Measurements from ENCODE around the gene INSL3.
A peak's percentile ranks its signal among the peaks of the same experiment; 100 is the strongest.

INSL3 gene, protein sequence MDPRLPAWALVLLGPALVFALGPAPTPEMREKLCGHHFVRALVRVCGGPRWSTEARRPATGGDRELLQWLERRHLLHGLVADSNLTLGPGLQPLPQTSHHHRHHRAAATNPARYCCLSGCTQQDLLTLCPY

DNA sequence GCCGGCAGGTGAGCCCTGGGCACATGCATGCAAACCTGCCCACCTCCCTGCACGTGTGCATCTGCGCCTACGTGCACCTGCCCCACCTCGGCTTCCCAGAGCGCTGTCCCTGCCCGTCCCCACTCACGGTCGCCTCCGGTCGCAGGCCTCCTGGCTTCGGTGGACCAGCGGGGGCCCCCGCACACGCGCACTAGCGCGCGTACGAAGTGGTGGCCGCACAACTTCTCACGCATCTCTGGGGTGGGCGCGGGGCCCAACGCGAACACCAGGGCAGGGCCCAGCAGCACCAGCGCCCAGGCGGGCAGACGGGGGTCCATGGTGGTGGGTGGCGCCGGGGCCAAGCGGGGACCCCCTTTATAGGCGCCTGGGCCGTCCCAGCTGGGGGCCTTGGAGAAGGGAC, at the start of gene INSL3:
TSS of gene INSL3 (minus strand) at position 330 of the 400 bp plus-strand sequence. CDS start at position 317, 13 bp downstream.
- no peak for DNase-seq

DNA sequence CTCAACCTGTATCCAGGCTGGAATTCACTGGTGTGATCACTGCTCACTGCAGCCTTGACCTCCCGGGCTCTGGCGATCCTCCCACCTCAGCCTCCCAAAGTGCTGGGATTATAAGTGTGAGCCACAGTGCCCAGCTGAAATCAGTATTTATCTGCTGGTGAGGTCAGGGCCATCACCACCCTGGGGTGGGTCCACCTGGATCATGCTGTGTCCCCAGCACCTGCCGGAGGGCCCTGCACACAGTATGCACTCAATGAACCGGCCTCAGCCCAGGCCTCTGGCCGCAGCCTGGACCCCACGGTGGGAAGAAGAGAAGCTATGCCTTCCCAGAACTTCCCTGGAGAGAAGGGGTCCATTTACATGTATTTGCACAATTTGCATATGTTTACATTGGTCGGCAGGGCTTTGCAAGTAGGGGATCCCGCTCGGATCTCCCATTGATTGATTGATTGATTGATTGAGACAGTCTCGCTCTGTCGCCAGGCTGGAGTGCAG, 47.8 kb upstream of the INSL3 start:
- DNase-seq: no peak

DNA sequence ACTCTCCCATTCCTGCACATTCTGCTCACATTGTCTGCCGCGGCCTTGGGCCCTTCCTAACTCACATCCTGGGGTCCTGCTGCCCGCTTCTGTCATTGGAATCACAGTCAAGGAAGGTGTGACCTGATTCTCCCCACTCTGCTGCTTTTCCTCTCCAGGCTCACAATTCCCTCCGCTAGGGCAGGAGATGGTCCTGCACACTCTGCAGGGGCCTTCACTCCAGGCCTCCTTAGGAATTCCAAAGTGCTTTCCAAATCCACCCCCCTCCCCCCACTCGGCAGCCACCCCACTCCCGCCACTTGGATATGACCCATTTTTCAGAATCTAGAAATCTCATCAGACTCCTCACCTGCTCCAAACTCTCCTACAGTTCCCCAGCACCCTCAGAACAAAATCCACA, 47.4 kb upstream of the INSL3 start:
- DNase-seq: no peak

DNA sequence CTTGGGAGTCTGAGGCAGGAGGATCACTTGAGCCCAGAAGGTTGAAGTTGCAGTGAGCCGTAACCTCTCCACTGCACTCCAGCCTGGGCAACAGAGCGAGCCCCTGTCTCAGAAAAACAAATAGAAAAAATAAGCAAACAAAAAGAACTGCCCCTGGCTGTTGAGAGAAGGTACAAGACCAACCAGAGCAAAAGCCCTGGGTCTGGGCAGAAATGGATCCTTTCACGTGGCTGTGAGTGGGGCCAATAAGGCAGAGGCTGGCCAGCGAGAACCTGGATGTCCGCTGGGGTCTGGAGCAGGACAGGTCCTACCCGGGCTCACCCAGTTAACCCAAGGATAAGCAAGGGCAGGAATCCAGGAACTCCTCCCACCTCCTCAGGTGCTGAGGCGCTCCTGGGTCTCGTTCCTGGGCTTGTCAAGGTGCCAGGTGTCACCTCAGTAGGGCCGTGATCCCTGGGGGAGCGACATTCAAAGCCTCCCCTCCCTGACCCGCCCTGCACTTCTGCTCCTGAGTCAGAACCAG, 45.7 kb upstream of the INSL3 start:
- peak; percentile 43 for DNase-seq

DNA sequence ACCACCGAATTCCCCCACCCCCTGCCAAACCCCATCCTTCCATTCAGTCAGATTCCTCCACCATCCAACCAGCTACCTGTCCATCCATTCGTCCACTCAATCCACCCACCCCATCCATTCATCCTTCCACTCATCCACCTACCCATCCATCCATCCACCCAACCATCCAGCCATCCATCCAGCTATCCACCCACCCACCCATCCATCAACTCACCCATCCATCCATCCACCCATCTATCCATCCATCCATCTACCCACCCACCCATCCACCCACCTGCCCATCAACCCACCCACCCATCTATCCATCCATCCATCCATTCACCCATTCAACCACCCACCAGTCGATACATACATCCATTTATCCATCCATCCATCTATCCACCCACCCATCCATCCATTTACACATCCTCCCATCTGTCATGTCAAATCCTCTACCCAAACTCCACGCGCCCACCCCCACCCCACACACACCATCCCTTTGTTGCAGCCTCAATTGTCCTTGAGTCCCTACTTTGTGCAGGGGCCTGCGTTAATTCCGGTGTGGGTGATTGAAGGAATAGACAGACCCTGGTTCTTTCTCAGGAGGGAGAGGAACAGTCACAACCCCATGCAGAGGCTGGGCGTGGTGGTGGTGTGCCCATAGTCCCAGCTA, 45.1 kb upstream of the INSL3 start:
- DNase-seq: no peak

DNA sequence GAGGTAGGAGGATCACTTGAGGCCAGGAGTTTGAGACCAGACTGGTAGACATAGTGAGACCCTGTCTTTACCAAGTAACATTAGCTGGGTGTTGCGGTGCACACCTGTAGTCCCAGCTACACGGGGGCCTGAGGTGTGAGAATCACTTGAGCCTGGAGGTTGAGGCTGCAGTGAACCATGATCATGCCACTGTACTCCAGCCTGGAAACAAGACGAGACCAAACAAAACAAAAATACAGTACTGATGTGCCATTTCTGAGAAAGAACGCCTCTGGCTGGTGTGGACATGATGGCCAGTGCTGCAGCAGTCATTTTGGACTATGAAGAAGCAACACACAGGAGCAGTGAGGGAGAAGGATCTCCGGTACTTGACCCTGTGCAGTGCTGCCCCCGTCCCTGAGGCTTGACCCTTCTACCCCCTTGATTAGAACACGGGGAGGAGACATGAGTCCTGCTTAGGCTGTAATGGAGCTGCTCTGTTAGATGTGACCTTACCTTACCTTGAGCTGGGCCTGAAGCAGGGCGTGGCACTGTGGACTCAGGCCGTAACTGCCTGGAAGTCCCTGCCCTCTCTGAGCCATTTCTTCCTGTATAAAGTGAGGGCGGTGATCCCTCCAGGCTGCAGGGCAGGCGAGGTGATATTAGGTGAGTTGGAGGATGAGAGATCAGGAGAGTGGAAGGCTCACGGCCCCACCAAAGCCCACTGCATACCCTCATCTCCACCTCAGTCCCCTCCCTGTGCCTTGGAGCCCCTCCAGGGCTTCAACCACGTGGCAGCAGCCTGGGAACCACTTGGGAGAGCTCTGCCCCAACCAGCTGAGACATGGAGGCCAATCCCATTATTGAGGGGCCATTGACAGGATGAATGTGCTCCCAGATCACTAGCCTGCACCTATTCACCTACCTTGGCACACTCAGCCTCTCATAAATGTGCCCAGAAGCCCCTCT, 44.3 kb upstream of the INSL3 start:
- no peak for DNase-seq

DNA sequence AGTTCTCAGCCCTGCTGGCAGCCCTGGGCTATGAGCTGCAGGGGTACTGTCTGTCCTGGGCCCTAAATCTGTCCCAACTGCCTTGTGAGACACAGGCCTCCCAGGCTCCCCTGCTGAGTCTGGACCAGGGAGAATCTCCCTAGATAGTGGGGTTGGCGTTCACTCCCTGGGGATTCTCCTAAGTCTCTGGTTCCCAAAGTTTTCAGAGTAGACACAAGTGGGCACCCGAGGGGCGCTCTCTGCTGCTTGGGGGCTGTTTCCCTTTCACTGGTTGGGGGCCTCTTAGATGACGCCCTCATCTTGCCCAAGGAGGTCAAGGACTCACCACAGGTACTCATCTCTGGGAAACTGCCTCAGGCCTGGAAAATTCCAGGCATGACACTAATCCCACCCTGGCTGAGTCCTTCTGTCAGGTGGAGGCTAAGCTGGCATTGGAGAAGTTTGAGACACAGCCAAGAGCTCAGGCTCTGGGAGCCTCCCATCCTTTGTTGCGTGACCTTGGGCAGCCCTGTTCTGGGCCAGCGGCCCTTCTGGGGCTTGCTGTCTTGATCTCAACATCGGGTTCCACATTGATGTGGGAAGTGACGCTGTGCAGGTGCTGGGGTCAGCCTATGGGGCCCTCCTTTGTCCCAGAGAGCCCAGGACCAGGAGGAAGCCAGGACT, 42.3 kb upstream of the INSL3 start:
- DNase-seq: no peak

DNA sequence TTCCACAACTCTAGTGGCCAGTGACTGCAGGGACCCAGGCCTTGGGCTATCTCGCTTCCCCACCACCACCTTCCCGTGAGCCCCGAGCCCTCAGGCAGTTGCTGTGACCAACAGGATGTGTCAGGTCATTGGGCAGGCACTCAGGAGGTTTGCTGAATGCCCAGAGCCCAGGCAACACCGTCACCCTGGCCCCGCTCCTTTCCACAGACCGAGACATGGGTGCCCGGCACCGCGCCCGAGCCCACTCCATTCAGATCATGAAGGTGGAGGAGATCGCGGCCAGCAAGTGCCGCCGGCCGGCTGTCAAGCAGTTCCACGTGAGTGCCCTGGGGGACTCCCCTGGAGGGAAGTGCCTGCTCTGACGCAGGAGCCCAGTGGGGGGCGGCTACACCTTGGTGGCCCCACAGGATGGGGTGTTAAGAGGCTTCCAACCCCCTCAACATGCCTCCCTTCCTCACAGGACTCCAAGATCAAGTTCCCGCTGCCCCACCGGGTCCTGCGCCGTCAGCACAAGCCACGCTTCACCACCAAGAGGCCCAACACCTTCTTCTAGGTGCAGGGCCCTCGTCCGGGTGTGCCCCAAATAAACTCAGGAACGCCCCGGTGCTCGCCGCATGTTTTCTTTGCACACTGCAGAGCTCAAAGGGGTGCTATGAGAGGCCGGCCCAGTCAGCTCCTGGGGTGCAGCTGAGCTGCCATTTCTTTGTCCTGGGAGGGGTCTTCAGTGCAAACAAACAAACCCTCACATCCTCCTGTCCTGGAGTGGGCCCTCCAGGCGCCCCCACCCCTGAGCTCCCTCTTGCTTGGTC, 41.6 kb upstream of the INSL3 start:
- no peak for DNase-seq

DNA sequence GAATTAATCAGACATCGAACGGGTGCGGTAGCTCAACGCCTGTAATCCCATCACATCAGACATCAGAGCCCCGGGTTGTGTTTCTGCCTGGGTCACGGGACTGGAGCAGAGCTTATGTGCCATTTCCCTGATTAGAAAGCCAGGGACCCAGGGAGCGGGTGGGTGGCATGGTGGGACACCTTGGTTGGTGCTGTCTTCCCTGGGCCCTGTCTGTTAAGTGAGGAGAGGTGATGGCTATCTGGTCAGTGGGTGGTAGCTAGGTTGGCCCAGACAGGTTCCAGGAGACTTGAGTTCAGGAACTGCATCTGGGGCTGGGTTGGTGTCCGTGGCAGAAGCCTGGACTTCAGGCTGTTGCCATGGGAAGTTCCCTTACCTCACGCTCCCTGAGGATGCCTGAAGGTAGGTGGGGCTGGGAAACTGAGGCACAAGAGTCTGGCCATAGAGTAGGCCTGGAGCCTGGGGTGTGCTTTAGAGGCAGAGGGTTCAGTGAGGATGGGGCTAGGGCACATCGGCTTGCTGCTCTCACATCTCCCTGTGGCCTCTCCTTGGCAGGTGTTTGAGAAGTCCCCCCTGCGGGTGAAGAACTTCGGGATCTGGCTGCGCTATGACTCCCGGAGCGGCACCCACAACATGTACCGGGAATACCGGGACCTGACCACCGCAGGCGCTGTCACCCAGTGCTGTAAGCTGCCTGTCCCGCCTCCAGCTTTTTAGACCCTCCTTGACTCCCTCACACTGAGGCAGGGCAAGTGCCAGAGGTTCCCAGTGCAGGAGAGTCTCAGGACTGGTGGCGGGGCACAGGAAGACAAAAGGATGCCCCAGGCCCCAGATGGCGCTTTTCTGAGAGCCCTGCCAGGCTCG, 40.5 kb upstream of the INSL3 start:
- DNase-seq: no peak

DNA sequence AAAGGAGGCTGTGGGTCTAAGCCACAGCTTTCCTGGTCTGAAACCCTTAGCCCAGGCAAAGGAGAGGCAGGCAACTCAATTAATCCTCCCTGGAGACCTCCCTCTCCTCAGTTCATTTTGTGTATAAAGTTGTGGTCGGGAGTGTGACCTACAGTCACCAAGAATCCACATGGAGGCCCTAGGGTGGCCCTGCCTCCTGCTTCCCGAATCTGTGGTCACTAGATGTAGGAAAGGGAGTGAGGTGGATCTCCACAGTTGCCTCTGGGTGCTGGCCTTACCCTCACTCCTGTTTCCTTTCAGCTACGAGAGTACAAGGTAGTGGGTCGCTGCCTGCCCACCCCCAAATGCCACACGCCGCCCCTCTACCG, 39.7 kb upstream of the INSL3 start:
- DNase-seq: no peak

DNA sequence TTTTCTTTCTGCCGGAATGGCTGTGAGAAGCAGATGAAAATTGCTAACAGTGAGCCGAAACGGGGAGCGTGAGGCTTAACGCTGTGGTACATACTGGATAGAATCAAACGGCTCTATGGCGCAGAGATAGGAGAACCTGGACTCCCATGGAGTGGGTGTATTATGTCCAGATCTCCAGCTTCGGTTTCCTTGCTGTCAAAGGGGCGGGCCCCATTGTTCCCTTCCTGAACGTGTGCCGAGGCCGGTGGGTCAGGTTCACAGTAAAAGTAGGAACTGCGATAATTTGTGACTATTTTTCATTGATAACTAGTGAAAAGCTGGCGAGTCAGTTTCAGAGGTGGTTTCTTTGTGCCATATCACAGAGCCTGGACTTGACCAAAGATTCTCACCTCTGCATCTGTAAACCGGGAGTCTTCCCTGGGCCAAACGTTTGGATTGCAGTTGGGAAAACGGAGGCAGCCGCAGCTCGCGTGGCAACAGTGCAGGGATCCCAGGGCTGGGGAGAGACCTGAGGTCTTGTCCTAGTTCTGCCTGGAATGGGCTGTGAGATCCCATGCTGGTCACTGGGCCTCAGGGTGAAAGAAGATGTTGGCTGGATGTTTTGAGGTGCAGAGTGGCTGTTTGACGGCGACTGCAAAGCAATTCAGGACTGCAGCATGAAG, 39.1 kb upstream of the INSL3 start:
- no peak for DNase-seq

DNA sequence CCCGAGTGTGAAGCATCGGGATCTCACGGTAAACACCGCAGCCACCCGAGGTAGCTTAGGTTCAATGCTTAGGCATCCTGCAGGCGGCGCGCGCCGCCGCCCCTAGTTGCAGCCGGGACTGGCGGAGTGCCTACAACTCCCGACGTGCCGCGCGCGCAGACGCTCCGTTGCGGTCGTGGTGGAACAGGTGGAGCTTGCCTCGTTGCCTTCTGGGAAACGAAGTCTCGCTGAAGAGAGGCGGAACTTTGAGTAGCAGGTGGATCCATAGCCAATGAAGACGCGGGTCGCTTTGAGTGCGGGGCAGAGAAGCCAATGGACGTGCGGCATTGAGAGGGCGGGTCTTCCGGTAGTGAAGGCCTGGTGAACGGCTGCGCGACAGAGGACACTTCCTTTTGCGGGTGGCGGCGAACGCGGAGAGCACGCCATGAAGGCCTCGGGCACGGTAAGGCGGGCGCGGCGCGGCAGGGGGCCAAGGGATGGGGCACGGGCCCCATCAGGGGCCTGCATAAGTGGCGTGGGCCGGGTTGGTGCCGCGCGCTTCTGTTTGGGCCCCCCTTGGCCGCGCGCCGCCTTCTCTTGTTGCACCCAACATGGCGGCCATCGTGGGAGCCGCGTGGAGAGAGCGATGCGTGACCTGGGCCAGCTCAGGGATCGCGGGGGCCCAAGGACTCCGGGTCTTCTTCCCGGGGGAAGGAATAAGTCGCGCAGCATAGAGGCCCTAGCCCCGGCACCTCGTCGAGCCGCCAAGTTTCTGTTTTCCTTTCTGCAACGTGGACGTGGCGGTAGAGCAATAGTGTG, 38.4 kb upstream of the INSL3 start, which contains the start of gene RPL18A:
TSS of gene RPL18A (plus strand) at position 378 of the 798 bp plus-strand sequence. CDS start at position 425, 47 bp downstream.
- peak; percentile 99 for DNase-seq

DNA sequence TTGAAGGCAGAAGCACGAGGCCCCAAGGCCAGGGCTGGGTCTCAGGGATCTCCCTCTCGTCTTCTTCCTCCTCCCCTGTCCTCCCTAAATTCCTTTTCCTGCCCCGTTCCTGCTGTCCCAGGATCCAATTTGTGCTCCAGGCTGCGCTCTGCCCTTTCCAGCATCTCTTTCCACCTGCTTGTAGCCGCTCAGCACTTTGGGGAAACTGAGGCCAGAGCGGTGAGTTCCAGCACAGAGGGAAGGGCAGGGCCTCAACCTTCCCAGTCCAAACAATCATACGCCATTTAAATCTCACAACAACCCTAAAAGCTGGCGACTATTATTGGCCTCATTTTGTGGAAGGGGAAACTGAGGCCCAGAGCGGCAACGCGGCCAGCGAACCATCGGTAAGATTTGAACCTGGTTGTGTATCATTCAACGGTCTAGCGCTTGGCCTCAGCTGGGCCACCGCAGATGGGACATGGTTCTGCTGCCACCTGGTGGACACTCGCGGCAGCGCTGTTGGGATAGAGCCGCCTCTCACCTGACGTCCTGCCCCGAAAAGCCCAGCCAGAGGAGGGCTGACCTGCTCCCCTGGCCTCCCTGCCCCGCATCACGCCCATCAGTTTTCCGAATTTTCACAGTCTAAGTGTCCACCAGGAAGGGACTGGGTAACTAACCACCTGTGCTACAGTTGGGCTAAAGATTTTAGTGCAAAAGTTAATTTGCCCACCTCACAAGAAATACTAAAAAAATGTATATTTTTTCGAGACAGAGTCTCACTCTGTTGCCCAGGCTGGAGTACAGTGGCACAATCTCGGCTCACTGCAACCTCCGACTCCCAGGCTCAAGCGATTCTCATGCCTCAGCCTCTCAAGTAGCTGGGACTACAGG, 34.2 kb upstream of the INSL3 start:
- DNase-seq: peak; percentile 30

DNA sequence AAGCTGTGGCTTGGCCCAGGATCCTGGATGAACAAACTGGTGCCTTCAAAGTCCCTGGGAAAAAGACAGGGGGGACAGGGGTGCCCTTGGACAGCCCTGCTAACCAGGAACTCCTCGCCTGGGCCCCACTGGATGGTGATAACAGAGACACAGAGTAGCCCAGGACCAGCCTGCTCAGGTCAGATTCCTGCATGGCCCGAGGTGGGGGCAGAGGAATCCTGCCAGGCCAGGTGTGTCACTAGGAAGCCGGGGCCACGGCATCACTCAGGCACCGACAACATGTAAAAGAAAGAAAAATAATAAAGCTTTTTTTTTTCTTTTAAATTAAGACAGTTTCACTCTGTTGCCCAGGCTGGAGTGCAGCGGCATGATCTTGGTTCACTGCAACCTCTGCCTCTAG, 32.7 kb upstream of the INSL3 start:
- no peak for DNase-seq

DNA sequence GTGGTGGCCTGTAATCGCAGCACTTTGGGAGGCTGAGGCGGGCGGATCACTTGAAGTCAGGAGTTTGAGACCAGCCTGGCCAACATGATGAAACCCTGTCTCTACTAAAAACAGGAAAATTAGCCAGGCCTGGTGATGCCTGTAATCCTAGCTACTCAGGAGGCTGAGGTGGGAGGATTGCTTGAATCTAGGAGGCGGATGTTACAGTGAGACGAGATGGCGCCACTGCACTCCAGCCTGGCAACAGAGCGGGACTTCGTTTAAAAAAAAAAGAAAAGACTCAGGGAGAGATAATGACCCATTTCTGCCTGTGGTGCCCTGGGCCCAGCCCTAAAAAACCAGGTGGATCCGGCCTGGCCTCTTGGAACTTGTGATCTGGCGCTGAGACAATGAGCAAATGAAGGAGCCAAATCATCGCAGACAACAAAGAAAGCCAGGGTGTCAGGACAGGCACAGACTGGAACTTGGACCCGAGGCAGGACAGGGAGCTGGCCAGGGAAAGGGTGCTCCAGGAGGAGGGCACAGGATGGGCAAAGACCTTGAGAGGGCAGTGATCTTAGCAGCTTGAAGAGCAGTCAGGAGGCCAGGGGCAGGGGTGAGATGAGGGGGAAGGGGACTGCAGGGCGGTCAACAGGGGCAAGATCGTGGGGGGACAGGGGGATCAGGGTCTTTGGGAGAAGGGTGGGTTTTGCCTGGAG, 27.4 kb upstream of the INSL3 start:
- DNase-seq: no peak

DNA sequence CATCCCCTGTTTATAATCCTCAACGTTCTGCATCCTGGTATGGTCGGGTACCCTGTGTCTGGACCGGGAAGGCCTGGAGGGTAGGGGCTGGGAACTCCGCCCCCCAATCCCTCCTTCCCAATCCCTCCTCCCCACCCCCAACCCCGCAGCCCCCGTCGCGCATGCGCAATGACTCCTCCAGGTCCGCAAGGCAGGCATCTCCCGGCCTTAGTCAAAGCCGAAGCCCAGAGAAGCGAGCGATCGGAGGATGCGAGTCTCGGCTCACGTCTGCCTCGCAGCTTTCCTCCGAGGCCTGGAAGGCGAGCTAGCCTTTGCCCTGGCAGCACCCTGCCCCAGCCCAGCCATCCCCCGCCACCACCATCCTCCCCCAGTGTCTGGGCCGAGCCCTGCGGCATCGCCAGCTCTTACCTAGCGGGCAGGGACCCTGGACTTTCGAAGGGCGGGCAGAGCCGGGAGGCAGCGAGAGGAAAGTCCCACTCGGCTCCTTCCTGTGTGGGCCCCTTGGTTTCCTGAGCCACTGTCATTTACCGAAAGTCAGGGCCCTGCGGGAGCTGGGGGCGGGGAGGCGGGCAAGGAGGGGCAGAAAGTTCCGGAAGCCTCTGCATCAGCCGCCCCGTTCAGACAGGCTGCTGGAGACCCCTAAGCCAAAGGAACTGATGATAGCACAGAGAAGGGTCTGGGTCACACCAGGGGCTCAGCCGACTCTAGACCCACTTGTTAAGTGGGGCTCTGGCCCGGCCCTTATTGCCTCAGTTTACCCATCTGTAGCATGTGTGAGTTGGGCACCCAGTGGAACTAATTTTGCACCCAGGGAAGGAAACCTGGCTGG, 26.4 kb upstream of the INSL3 start, which contains the start of gene JAK3:
TSS of gene JAK3 (minus strand) at position 445 of the 829 bp plus-strand sequence. CDS start 3,565 bp downstream, outside the sequence.
- no peak for DNase-seq

DNA sequence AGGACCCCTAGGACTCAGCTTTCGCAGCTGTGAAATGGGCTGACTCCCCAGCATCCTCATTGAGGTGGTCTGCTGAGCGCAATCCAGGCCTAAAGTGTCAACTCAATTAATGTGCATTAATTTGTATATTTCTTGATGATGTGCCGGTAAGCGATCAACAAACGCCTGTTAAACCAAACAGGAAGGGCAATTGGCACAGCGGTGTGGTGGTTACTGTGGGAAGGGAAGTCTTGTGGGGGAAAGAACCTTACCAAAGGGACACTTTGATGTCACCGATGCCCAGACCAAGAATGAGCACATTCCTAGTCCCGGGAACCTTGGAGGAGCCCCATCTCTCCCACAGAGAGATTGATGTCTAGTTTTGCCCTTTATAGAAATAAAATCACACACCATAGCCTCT, 24.8 kb upstream of the INSL3 start:
- no peak for DNase-seq
